Stimulated activated CD8-positive, alpha-beta memory T cell treated with anti-CD3 and anti-CD28 coated beads, Interleukin-4, amount 100 ng/mL, for 48 hours (primary cell): ENCODE results near the gene GMEB2.
"Not testable (repeated sequence)": the region's sequence is repeated elsewhere in the genome, so short reads cannot be mapped to it uniquely, and the experiment has no call there.

ENCODE experiments used
- DNase-seq: peaks from one replicate; pipeline ENCODE4 v3.0.0-alpha.2; 2020

GMEB2 gene

DNA sequence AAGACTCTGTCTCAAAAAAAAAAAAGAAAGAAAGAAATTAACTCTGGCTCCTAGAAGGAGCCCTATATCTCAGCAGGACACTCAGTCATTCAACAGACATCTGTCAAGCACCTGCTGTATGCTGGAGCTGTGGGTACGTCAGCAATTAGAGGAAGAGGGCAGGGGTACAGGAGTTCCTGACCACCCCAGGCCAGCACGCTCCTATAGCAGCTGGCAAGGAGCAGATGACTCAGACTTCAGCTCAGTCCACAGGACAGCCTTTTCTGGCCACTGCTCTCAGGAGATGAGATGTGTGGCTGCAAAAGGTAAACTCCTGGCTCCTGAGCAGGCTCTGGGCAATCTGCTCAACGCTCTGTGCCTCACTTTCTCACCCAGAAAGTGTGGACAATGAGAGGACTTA lies 29.6 kb upstream of the GMEB2 start:
- DNase-seq, result no peak

DNA sequence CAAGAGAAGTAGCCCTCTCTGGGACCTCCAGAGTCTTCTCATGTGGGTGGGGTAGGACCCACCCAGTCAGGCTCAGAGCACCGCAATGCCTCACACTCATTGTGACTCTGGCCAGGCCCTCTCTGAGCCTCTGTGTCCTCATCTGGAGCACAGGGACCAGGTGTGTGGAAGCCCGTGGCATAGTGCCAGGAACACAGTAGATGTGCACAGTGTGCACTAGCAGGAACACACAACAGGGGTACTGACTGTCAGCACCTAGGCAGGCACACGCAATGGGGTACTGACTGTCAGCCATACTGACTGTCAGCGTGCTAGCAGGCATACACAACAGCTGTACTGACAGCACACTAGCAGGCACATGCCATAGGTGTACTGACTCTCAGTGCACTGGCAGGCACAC lies 28.3 kb upstream of the GMEB2 start:
- no peak for DNase-seq

DNA sequence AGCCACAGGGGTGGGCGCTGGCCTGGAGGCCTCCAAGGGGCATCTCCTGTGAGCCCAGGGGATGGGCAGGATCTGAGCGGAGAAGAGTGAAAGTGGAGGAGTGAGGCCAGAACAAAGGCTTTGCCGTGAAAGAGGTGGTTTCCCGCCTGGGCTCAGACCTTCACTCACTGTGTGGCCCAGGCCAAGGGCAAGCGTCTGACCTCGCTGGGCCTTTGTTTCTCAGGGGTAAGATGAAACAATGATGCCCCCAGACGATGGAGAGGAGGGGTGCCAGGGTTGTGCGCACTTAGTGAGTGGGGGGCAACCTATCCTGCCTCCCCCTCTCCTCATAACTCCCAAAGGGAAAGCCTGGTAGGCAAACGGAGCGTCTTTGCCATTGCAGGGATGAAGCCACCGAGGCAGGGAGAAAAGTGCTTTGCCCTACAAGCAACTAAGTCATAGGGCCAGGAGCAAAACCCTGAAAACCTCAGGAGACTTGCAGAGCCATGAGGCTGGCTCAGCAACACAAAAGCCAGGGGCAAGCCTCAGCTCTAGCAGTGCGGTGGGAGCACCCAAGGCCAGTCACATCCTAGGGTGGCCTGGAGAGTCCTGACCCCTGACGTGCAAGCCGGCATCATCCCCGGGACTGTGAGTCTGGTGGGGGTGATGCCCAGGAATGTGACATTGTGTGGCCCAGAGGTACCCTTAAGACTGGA lies 27.2 kb upstream of the GMEB2 start:
- DNase-seq, result no peak

DNA sequence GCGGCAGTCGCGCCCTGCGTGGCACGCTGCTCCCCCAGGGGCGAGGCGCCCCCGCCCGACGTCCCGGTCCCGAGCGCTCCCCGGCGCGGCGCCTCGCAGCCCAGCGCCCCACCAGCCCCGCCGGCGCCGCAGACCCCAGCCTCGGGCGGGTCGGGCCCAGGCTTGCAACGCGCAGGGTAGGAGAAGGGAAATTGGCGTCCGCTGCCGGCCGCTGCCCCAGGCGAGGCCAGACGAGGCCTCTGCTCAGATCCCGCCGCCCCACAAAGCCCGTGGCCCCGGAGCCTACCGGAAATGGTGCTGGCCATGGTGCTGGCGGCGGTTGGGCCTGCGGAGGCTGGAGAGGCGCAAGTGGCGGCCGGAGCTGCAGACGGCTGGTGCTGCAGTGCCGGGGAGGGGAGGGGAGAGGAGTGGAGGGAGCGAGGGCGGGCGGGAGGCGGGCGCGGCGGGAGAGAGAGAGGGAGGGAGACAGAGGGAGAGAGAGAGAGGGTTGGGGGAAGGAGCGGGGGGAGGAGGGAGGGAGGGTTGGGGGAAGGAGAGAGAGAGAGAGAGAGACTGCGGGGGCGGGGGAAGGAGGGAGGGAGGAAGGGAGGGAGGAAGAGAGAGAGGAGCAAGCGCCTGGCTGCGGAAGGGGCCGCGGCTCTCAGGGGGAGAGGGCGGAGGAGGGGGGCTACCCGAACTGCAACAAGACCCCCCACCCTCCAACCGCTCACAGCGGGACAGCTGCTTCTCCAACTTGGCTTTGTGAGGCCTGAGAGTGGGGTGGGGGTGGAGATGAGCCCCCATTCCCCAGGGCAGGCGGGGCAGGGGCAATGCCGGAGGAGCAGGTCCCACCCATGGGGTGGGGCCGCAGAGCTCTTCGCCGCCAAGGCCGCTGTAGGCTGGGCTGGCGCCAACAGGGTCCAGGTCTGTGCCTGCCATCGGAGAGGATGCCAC lies 26.4 kb upstream of the GMEB2 start, which contains the start of gene STMN3:
STMN3 (minus strand) TSS at position 384 of the 933 bp plus-strand sequence; CDS start at position 305, 79 bp downstream.
- DNase-seq, result peak; percentile 82

DNA sequence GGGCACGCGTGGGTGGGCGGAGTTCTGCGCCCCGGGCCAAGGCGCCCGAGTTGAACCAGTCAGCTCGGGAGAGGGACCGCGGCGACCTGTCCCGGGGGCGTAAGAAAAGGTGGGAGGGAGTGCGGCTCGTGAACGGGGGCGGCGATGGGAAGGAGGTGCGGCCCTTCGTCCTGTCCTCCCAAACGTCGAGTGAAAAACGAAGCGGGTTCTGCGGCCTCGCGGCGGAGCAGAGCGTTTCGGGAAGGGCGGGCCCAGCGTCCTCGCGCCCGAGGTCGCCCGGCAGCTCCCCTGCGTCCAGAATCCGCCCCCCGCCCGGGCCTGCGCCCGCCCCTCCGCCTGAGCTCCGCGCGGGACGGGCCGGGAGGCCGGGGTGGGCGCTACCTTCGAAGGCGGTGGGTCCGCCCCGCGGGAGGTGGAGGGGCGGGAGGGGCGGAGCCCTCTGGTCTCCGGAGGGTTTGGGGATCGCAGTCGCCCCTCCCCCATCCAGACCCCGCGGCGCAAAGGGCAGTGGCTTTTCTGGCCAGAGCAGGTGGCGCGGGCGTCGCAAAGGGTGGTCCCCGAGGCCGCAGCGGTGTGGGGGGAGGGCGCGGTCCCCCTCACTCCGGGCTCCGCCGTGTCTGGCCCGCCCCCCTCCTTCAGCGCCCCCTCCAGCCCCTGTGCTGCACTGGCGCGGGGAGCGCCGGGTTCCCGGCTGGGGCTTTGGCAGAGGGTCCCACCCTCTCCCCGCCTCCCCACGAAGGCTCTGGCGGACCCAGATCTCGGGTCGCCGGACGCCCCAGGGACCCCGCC lies 25.5 kb upstream of the GMEB2 start:
- DNase-seq, result peak; percentile 63

DNA sequence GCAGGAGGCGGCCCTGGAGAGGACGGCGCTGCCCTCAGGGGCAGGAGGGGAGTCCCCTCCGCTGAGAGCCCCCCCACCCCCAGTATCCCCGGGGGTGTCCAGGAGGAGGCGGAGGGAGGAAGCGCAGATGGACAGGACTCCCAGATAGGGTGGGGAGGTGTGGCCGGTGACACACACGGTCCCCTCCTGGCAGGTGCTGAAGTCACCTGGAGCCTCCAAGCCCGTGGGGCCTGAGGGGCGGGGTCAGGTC lies 25.0 kb upstream of the GMEB2 start:
- DNase-seq, result no peak

DNA sequence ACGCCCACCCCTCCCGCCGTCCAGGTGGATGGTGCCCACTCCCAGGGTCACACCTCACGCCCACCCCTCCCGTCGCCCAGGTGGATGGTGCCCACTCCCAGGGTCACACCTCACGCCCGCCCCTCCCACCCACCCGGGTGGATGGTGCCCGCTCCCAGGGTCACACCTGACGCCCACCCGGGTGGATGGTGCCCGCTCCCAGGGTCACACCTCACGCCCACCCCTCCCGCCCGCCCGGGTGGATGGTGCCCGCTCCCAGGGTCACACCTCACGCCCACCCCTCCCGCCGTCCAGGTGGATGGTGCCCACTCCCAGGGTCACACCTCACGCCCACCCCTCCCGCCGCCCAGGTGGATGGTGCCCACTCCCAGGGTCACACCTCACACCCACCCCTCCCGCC lies 23.6 kb upstream of the GMEB2 start:
- not testable (repeated sequence) for DNase-seq

DNA sequence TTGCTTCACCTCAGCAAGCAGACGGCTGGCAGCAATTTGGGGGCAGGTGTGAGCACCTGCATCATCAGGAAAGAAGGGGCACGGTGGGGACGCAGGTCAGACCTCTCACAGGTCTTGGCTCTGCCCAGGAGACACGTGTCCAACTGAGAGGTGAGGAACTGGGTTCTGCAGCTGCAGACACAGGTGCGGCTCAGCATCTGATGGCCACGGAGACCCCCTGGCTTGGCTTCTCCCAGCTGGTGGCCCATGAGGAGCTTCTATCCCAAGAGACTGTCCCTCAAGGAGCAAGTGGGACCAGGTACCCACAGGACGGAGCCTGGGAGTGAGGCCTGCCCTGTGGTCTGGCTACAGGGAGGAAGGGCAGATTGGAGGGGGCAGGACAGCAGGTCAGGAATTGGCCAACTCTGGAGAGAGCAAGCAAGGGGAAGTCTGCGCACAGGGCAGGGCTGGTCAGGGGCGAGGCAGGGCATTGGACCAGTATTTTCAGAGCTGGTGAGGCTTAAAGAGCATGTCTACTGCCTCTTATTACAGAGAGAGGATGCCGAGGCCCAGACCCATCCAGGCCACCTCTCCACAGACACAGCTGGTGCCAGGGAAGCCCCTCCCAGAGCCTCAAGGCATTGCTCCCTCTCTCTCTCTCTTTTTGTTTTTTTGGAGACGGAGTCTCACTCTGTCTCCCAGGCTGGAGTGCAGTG lies 22.1 kb upstream of the GMEB2 start:
- DNase-seq, result no peak

DNA sequence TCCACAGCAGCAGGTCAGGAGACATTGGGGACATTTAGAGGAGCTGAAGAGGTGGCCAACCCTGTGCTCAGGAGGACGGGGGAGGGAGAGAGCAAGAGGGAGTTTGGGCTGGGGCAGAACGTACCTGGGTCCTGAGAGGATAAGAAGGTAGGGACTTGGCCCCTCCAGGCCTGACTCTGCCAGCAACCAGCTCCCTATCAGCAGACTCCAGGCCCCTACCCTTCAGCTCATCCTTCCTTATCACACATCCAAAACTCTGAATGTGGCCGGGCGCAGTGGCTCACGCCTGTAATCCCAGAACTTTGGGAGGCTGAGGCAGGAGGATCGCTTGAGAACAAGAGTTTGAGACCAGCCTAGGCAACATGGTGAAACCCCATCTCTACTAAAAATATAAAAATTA lies 21.3 kb upstream of the GMEB2 start:
- no peak for DNase-seq

DNA sequence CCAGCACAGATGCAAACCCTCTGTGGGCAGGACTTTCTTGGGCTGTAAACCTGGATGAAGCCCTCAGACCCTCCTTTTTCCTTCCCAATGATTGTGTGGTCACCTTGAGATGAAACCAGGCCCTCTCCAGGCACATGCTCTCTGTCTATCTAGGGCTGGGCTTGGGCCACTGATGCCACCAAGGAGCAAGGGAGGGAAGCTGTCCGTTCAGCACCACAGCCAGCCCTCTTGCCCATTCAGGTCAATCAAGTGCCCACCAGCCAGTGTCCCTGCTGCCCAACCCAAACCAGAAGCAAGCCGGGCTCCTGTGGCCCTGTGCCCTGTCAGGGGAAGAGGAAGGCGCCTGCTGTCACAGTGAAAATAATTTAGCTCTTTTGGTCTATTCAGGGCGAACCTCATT lies 18.3 kb upstream of the GMEB2 start:
- no peak for DNase-seq

DNA sequence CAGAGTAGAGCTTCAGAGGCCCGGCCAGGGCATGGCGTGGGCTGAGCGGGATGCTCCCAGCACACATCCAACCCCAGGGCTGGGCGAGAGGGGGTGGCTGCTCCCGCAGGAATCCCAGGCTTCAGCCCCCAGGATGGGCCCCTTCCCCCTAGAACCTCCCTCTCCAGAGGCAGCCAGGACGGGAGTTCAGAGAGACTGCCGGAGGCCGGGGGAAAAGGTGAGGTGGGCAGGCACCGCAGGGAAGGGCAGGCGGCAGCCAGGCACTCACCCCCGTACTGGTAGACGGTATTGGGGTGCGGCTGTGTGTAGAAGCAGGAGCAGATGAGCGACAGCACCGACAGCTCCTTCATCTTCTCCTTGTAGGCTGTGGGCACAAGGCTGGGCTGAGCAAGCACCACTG lies 17.0 kb upstream of the GMEB2 start:
- DNase-seq, result no peak

DNA sequence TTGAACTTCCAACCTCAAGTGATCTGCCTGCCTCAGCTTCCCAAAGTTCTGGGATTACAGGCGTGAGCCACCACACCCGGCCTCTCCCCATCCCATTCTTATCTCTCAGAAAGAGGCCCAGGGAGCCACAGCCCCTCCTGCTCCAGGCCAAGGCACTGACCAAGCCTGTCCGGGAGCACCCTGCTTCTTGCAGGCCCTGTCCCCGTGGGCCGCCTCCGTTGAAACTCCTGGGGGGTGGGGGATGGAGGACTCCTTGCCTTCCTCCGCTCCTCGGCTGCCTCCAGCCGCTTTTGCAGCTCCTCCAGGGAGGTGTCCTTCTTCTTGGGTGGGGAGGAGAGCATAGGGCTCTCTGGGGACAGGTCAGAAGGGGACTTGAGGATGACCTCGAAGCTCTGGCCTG lies 16.6 kb upstream of the GMEB2 start:
- DNase-seq, result no peak

DNA sequence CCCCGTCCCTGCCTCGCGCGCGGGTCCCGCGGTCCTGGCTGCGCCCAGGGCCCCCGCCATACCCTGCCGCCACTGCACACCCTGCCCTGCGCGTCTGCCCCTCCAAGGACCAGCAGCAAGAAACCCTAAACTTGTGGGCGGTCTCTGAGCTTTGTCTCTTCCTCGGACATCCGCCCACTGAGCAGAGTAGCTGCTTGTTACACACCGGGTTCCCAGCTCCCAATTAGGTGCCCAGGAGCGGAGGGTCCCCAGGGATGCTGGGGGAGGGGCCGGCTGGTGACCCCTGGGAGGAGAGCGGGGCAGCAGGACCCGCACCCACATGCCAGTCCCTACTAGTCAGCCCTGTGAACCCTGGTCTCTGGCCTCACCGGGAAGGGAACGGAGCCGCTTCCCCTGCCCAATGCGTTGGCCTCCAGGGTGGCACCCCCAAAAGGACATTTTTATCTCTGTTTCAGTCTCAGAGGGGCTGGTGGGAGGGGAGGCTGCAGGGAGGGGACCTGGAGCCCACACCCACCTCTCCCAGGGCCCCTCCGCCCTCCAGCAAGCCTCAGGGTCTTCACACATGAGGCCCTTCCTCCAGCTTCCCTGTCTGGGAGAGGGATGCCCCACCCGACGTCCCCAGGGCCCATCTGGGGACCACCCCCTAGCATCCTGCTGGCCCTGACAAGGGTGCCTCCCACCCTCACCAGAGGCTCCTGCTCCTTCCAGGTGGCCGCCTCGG lies 15.8 kb upstream of the GMEB2 start:
- no peak for DNase-seq

DNA sequence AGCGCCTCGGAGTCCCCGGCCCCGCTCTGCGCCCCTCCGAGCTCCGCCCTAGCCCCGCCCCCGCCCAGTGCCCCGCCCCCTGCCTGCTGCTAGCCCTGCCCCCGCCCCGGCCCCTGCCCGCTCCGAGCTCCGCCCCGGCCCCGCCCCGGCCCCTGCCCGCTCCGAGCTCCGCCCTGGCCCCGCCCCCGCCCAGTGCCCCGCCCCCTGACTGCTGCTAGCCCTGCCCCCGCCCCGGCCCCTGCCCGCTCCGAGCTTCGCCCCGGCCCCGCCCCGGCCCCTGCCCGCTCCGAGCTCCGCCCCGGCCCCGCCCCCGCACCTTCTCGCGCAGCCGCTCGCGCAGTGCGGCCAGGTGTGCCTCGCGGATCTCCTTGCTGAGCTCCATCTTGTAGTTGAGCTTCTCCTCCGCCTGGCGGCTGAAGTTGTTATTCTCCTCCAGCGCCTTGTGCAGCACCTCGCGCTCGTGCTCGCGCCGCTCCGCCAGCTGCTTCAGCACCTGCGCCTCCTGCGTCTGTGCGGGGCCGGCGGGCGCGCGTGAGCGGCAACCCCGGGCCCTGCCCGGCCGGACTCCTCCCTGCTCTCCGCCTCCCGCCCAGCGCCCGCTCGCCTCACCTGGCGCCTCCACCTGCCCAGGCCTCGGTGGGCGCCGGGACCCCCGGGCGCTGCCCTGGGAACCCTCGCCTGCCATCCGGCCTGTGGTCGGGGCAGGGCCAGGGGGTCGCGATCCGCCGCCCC lies 15.1 kb upstream of the GMEB2 start:
- peak; percentile 98 for DNase-seq

DNA sequence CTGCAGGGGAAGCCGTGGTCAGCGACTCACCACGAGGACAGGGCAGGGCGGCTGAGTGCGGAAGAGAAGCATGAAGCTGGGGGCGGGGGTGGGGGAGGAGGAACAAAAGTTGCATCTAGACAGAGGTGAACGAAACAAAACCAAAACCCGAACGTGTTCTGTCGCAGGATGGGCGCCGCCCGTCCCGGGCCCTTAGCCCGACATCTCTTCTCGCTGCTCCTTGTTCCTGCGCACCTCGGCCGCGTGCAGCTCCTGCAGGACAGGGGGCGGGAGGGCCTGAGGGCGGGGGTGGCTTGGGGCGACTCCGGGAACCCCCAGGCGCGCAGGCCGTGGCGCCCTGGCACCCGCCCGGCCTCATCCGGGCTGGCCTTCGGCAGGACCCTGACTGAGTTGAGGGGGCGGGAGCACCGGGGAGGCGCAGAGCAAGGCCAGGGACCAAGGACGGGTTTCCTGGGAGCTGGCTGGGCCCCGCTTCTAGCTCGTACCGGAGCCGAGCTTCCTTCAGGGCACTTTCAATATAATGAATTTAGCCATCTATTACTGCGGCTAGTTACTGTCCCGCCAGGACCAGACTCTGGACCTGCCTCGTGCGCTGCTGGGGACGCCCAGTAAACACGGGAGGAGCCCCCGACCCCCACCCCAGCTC lies 14.4 kb upstream of the GMEB2 start:
- DNase-seq, result peak; percentile 64

DNA sequence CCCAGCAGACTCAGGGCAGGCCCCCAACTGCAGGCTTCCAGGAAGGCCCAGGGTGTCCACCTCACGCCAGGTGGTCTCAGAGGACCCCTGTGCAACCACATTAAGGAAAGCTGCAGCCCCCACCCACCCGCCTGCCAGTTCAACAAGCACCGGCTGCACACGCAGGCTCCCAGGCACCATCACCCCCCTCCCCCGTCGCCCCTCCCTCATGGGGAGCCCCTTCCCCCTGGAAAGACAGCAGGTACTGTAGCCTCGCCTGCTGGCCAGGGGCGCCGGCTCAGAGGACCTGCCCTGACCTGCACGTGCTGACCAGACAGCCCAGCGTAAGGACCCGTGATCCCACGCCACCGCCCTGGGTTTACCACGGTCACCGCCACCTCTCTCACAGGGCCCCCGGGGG lies 13.8 kb upstream of the GMEB2 start:
- not testable (repeated sequence) for DNase-seq

DNA sequence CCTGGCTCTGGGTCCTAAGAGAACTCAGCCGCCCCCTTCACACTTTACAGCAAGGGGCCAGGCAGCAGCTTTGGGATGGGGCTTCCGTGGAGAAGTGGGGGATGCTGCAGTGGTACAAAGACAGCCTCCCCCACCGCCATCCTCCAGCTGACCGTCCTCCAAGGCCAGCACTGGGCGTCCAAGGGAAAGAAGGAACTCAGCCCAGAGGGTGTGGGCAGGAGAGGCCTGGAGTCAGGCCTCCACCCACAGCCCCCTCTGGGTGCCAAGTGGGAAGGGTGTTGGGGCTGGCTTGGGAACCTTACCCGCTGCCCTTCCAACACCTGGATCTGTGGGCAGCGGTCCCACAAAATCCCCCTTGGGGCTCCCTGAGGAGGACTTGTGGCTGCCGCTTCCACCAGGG lies 13.2 kb upstream of the GMEB2 start:
- no peak for DNase-seq

DNA sequence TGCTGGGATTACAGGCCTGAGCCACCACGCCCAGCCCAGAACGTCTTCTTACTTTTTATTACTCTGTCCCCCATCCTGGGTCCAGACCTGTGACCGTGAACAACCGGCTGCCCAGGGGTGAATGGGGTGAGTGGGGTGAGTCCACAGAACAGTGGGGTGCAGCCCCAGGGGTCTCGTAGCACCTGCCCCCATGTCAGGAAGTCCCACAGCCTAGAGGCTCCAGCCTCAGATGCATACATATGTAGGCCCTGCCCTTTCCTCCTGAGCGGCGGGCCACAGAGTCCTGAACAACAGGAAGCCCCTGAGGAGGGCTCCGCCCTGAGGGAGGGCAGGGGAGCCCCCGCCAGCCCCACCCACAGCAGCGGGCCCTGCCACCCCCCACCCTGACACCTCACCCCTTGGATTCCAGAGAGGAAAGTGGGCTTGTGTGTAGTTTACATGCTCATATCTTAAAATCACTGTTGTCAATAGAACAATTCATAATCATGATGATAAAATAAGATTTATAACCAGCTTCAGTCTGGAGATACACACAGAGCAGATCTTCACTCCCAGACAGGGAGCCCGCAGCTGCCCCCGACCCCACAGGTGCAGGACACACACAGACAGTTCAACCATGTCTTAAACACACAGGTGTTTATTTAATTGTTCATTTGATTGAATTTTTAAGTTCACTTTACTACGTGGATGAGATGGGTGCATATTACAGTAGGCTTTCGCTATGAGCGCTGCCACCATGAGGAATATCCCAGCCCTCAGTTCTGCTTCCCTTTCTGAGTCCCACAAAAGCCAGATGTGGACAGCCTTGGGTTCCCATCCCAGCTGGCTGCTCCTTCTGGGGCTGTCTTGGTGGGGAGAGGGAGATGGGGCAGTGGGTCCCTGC lies 12.4 kb upstream of the GMEB2 start:
- peak; percentile 80 for DNase-seq

DNA sequence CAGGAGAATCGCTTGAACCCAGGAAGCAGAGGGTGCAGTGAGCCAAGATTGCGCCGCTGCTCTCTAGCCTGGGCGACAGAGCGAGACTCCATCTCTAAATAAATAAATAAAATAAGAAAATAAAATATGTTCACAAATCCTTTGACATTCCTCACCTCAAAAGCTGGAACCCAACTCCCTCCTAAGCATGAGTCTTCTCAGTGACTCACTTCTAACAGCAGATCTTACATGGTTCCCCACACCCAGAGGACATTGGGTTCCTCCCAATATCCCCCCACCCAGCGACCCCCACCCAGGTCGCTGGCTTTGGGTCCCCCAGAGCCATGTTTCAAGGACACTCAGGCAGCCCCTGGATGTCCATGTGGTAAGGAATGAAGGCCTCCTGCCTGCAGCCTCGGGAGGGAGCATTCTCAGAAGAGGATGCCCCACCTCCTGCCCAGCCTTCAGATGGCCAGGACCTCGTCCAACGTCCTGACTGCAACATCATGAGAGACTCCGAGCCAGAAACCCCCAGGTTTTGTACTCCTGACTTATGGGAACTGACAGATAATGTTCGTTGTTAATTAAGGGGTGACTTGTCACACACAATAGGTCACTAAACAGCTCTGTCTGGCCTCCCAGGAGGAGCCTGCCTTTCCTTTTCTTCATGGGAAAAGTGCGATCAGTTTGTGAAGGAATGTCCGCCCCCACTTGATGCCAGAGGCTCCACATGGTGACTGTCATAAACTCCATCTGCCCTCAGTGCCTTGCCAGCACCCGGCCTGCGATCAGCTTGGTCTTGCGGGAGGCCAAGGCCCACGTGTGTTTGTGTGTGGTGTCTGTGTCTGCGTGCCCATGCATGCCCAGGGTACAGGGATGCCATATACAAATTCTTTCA lies 10.1 kb upstream of the GMEB2 start:
- no peak for DNase-seq
